ENCODE measurements around the gene KLHL6.

GRCh38 chr3:183548262-183548769 is 7.2 kb downstream of the KLHL6 start:
- TF ChIP-seq POLR2AphosphoS5 (IDR thresholded peaks at IDR 0.05) (no peak), CTCF (IDR thresholded peaks at IDR 0.05) (no peak)

Measured in upper lobe of left lung (tissue), 4 donors.